H1 (cell line): Measurements from ENCODE around the gene RPL31. TPM values are rescaled to one million over a fixed set of nuclear protein-coding genes. Genes with fewer than 3 reads are reported as not detected.

Experiments
- CTCF ChIA-PET: fragments of 300-600 bp; sonication (Branson Sonifier 250); formaldehyde crosslinking; loops from one replicate; lab custom pipeline; 2021; ENCODE audit not compliant: partially characterized antibody; lab: Charles Lee
- POLR2A ChIA-PET: fragments of 300-600 bp; sonication (Branson Sonifier 250); formaldehyde crosslinking; loops from one replicate; lab custom pipeline; 2021; ENCODE audit warnings: inconsistent platforms; ENCODE audit not compliant: partially characterized antibody; lab: Charles Lee
- DNase-seq, 2 experiments: peaks; one replicate each; pipeline versions ENCODE4 v3.0.0 to v3.0.0-alpha.2; 2010 to 2022; ENCODE audit warnings: low spot score in 2 of 2, low read depth in 1 of 2, mixed read lengths in 1 of 2
- FAIRE-seq: peaks from 2 replicates; lab custom pipeline; 2011; peaks lifted over from hg19 to GRCh38; lab: Jason Lieb, UNC
- H2AFZ ChIP-seq: 2 replicates; pipeline ENCODE4 v1.8.1; 2012; ENCODE audit warnings: low read length, inconsistent platforms
- H2AK5ac ChIP-seq: 2 replicates; pipeline ENCODE4 v1.6.1; 2013; ENCODE audit warnings: low read depth, low read length
- H2BK120ac ChIP-seq: replicated peaks from 2 replicates; pipeline ENCODE3; 2013; ENCODE audit warnings: low read depth, low read length, inconsistent platforms
- H2BK12ac ChIP-seq: 2 replicates; pipeline ENCODE4 v1.6.1; 2013; ENCODE audit warnings: low read depth, low read length
- H2BK15ac ChIP-seq: 2 replicates; pipeline ENCODE4 v1.6.1; 2013; ENCODE audit warnings: low read length
- H2BK20ac ChIP-seq: 2 replicates; pipeline ENCODE4 v1.6.1; 2013; ENCODE audit warnings: low read length
- H2BK5ac ChIP-seq: 2 replicates; pipeline ENCODE4 v1.6.1; 2013; ENCODE audit warnings: low read depth, low read length
- H3K14ac ChIP-seq: 2 replicates; pipeline ENCODE4 v1.6.1; 2013; ENCODE audit warnings: inconsistent platforms; ENCODE audit not compliant: insufficient read length
- H3K18ac ChIP-seq: 2 replicates; pipeline ENCODE4 v1.6.1; 2013; ENCODE audit warnings: low read length; ENCODE audit errors: extremely low read depth
- H3K23ac ChIP-seq: 2 replicates; pipeline ENCODE4 v1.6.1; 2013; ENCODE audit warnings: inconsistent platforms; ENCODE audit not compliant: insufficient read length
- H3K23me2 ChIP-seq: 2 replicates; pipeline ENCODE4 v1.6.1; 2013; ENCODE audit warnings: low read depth, low read length
- H3K27ac ChIP-seq: 2 replicates; pipeline ENCODE4 v1.6.1; 2011; ENCODE audit warnings: low read depth, low read length, inconsistent platforms
- H3K27me3 ChIP-seq, 4 experiments: replicated peaks in 1 of 4; 1 replicate in 1 of 4; 2 replicates in 3 of 4; pipeline versions ENCODE4 v1.6.1 to v1.8.1; 2011 to 2013; ENCODE audit warnings: low read length in 3 of 4, mild to moderate bottlenecking in 3 of 4, inconsistent platforms in 2 of 4, mixed read lengths in 2 of 4, moderate library complexity in 1 of 4; ENCODE audit not compliant: control insufficient read depth in 3 of 4, insufficient read depth in 3 of 4; ENCODE audit errors: extremely low read depth in 1 of 4
- H3K36me3 ChIP-seq, 4 experiments: 2 replicates each; pipeline versions ENCODE4 v1.6.1 to v1.8.1; 2011 to 2013; ENCODE audit warnings: mild to moderate bottlenecking in 4 of 4, low read length in 3 of 4, moderate library complexity in 2 of 4, control low read depth in 1 of 4, inconsistent platforms in 1 of 4; ENCODE audit not compliant: insufficient read depth in 4 of 4, control insufficient read depth in 2 of 4
- H3K4ac ChIP-seq: replicated peaks from 2 replicates; pipeline ENCODE3; 2013; ENCODE audit warnings: low read length, low read depth, mixed read lengths, inconsistent platforms; ENCODE audit not compliant: insufficient read length
- H3K4me1 ChIP-seq, 4 experiments: replicated peaks in 1 of 4; 1 replicate in 1 of 4; 2 replicates in 3 of 4; pipeline versions ENCODE4 v1.6.1 to v1.8.1; 2011 to 2013; ENCODE audit warnings: low read length in 3 of 4, inconsistent platforms in 2 of 4, mixed read lengths in 1 of 4; ENCODE audit not compliant: insufficient read depth in 4 of 4, control insufficient read depth in 3 of 4
- H3K4me2 ChIP-seq, 2 experiments: 2 replicates each; pipeline versions ENCODE4 v1.6.1 to v1.8.1; 2011 to 2013; ENCODE audit warnings: low read depth in 2 of 2, low read length in 2 of 2, control low read depth in 1 of 2, inconsistent platforms in 1 of 2, mild to moderate bottlenecking in 1 of 2; ENCODE audit not compliant: insufficient read depth in 1 of 2
- H3K4me3 ChIP-seq, 4 experiments: fragments of 200-600, 300-600 bp in 1 of 4; sonication (generic), shearing (Covaris generic), sonication (Bioruptor Twin) in 1 of 4; 2 replicates each; pipeline versions ENCODE4 v1.5.1 to v1.8.1; 2011 to 2016; ENCODE audit warnings: low read length in 4 of 4, low read depth in 3 of 4, control low read depth in 2 of 4, inconsistent platforms in 2 of 4, mild to moderate bottlenecking in 2 of 4, mixed read lengths in 1 of 4, moderate library complexity in 1 of 4; ENCODE audit not compliant: insufficient read depth in 2 of 4; ENCODE audit errors: extremely low read depth in 1 of 4
- H3K56ac ChIP-seq: replicated peaks from 2 replicates; pipeline ENCODE3; 2013; ENCODE audit warnings: low read depth, mild to moderate bottlenecking, mixed read lengths, low read length, inconsistent platforms; ENCODE audit not compliant: insufficient read length
- H3K79me1 ChIP-seq: 2 replicates; pipeline ENCODE4 v1.6.1; 2013; ENCODE audit warnings: low read depth, low read length, control low read depth
- H3K79me2 ChIP-seq, 2 experiments: 2 replicates each; pipeline versions ENCODE4 v1.6.1 to v1.8.1; 2012 to 2013; ENCODE audit warnings: low read length in 2 of 2, mild to moderate bottlenecking in 2 of 2, inconsistent platforms in 1 of 2; ENCODE audit not compliant: insufficient read depth in 2 of 2, control insufficient read depth in 1 of 2
- H3K9ac ChIP-seq, 4 experiments: replicated peaks in 1 of 4; 1 replicate in 1 of 4; 2 replicates in 3 of 4; pipeline versions ENCODE4 v1.6.1 to v1.8.1; 2011 to 2013; ENCODE audit warnings: low read depth in 3 of 4, low read length in 3 of 4, control low read depth in 2 of 4, mild to moderate bottlenecking in 2 of 4, moderate library complexity in 2 of 4, inconsistent platforms in 1 of 4; ENCODE audit errors: extremely low read depth in 1 of 4
- H3K9me3 ChIP-seq, 2 experiments: 2 replicates each; pipeline versions ENCODE4 v1.6.1 to v1.8.1; 2012 to 2013; ENCODE audit warnings: mild to moderate bottlenecking in 2 of 2, moderate library complexity in 2 of 2, control low read depth in 1 of 2, inconsistent platforms in 1 of 2, low read depth in 1 of 2, low read length in 1 of 2, mixed read lengths in 1 of 2; ENCODE audit not compliant: insufficient read depth in 2 of 2
- H4K20me1 ChIP-seq, 2 experiments: replicated peaks in 1 of 2; 2 replicates each; pipeline versions ENCODE3 to v1.8.1; 2011 to 2013; ENCODE audit warnings: inconsistent platforms in 2 of 2, low read length in 2 of 2, mild to moderate bottlenecking in 1 of 2; ENCODE audit not compliant: insufficient read depth in 2 of 2, control insufficient read depth in 1 of 2
- H4K5ac ChIP-seq: 2 replicates; pipeline ENCODE4 v1.6.1; 2013; ENCODE audit warnings: low read length, low read depth, mixed read lengths, inconsistent platforms; ENCODE audit not compliant: insufficient read length
- H4K8ac ChIP-seq: 2 replicates; pipeline ENCODE4 v1.8.0; 2013; ENCODE audit warnings: mild to moderate bottlenecking, moderate library complexity, low read length, inconsistent platforms; ENCODE audit not compliant: insufficient read depth; ENCODE audit errors: extremely low read depth
- H4K91ac ChIP-seq: replicated peaks from 2 replicates; pipeline ENCODE3; 2013; ENCODE audit warnings: low read length, mixed read lengths, inconsistent platforms; ENCODE audit not compliant: insufficient read length
- CHD1 ChIP-seq: IDR thresholded peaks from 2 replicates; pipeline ENCODE4 v1.6.1; 2012; ENCODE audit warnings: low read depth, low read length, improper control_type of control experiment
- EP300 ChIP-seq, 2 experiments: IDR thresholded peaks; 1 replicate in 1 of 2; 2 replicates in 1 of 2; pipeline ENCODE4 v1.6.1; 2011 to 2012; ENCODE audit warnings: low read depth in 2 of 2, low read length in 2 of 2, mild to moderate bottlenecking in 2 of 2, borderline replicate concordance in 1 of 2, inconsistent platforms in 1 of 2, moderate library complexity in 1 of 2
- POLR2A ChIP-seq, 2 experiments: IDR thresholded peaks; 1 replicate in 1 of 2; 2 replicates in 1 of 2; pipeline ENCODE4 v1.6.1; 2011; ENCODE audit warnings: low read depth in 2 of 2, low read length in 2 of 2, mild to moderate bottlenecking in 2 of 2; ENCODE audit errors: control extremely low read depth in 1 of 2
- POU5F1 ChIP-seq: IDR thresholded peaks from 2 replicates; pipeline ENCODE4 v1.6.1; 2011; ENCODE audit warnings: low read depth, mild to moderate bottlenecking, low read length, moderate library complexity
- RBBP5 ChIP-seq: IDR thresholded peaks from 2 replicates; pipeline ENCODE4 v1.7.1; 2012; ENCODE audit warnings: low read depth, mild to moderate bottlenecking, inconsistent platforms, low read length, moderate library complexity, borderline replicate concordance
- SIRT6 ChIP-seq: IDR thresholded peaks from one replicate; pipeline ENCODE4 v1.7.1; 2012; ENCODE audit warnings: low read length, inconsistent platforms
- SIX5 ChIP-seq: IDR thresholded peaks from 2 replicates; pipeline ENCODE4 v1.6.1; 2011; ENCODE audit warnings: mild to moderate bottlenecking, low read depth, low read length
- TAF7 ChIP-seq: optimal IDR thresholded peaks from 2 replicates; pipeline ENCODE3; 2011; ENCODE audit warnings: low read depth, mild to moderate bottlenecking, inconsistent platforms, low read length, moderate library complexity, borderline replicate concordance
- TEAD4 ChIP-seq: IDR thresholded peaks from 2 replicates; pipeline ENCODE4 v1.6.1; 2012; ENCODE audit warnings: low read depth, low read length, inconsistent platforms, mixed read lengths
- WGBS, 2 experiments: shearing (Covaris generic) in 1 of 2; methylation state at CpG; one replicate each; pipeline versions ENCODE4 v1.1.6 to v1.1.7; 2013 to 2015; ENCODE audit warnings: low lambda C conversion rate in 2 of 2, mixed read lengths in 2 of 2, inconsistent platforms in 1 of 2, low coverage in 1 of 2, missing lambda C conversion rate in 1 of 2; ENCODE audit not compliant: insufficient replicate concordance in 2 of 2, insufficient coverage in 1 of 2, insufficient read length in 1 of 2; ENCODE audit errors: extremely low coverage in 1 of 2, missing lambda C conversion rate in 1 of 2; 5-methylcytosine and 5-hydroxymethylcytosine counted together
- polyA plus RNA-seq, 7 experiments: library from polyadenylated mRNA; depleted of rRNA in 3 of 7; stranded (reverse) in 5 of 7; unstranded in 2 of 7; fragments of >200 nt in 5 of 7; fragments of 200-250 nt in 2 of 7; gene quantifications; 1 replicate in 5 of 7; 2 replicates in 1 of 7; 4 replicates in 1 of 7; pipeline versions ENCODE4 v1.2.1 to v1.2.3, GENCODE V29; 2011 to 2013; ENCODE audit warnings: missing spikeins in 2 of 7, mixed read lengths in 2 of 7
- total RNA-seq: library from RNA; stranded (reverse); fragmentation: NEBNext Ultra II Directional; extraction: Animal tissue kit (Norgen Biotek cat#: 25700); gene quantifications from 2 replicates; pipeline ENCODE4 v1.2.1, GENCODE V29; 2021
- TF ChIP-seq, protein P1 (sequence below), 3 experiments: IDR thresholded peaks; 1 replicate in 2 of 3; 2 replicates in 1 of 3; pipeline versions ENCODE4 v1.5.1 to v1.6.1; 2011; ENCODE audit warnings: low read length in 3 of 3, mild to moderate bottlenecking in 3 of 3, inconsistent platforms in 2 of 3, low read depth in 1 of 3, moderate library complexity in 1 of 3; ENCODE audit not compliant: insufficient read depth in 1 of 3; ENCODE audit errors: control extremely low read depth in 1 of 3

Gene RPL31
- total and polyA plus RNA-seq, 2 of the 8 experiments (the other 6 are each of a cell fraction or from before 2014, with no cell fraction given), result 1,463 to 1,722 TPM

DNA sequence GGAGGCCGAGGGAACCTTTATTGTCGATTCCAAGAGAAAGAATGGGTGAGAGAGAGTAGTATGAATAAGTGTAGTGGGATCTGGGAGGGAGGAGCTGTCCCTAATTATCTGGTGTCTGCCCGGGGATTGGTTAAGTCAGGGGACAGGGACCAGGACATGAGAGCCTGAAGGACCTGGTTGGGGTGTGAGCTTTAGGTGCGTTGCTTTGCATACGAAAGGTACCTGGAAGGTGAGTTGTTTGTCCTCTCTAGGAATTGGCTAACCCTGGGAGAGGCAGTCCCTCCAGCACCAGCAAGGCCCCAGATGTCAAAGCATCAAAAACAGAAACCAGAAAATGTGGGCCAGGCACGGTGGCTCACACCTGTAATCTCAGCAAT lies 48.1 kb upstream of the RPL31 start:
- 91% methylated on average over 6 of the region's 6 CpGs; no CpG with 5 or more reads in 1 of the 2 experiments for WGBS, 2 experiments
- POLR2A ChIA-PET, result no interaction called here
- no peak for DNase-seq

More for the DNA sequence above, 48.1 kb upstream of the RPL31 start:
- Histone ChIP-seq H3K18ac (no peak overlapping the region), H4K20me1 (no peaks in the 10 kb centered on the region), H3K9me3 (no peaks in the 10 kb centered on the region), H2AFZ (no peak overlapping the region), H3K4me1 (peaks cover 0 to 7% (median 4%) of the 10 kb centered on the region in 4 experiments; a peak in 5 of 7 replicates), H2BK120ac (no peak overlapping the region), H3K4ac (no peak overlapping the region), H4K91ac (no peak overlapping the region), H3K4me2 (no peak overlapping the region), H2BK12ac (no peak overlapping the region), H3K79me1 (no peaks in the 10 kb centered on the region), H2BK20ac (no peak overlapping the region), H2BK5ac (no peak overlapping the region), H3K27me3 (no peaks in the 10 kb centered on the region), H3K56ac (no peak overlapping the region), H3K23me2 (no peaks in the 10 kb centered on the region), H3K36me3 (no peaks in the 10 kb centered on the region), H3K79me2 (no peaks in the 10 kb centered on the region), H3K27ac (no peak overlapping the region), H2BK15ac (no peak overlapping the region), H3K9ac (no peak overlapping the region), H3K4me3 (no peak overlapping the region), H4K5ac (no peak overlapping the region), H3K23ac (no peak overlapping the region), H3K14ac (no peak overlapping the region), H4K8ac (no peak overlapping the region), H2AK5ac (no peak overlapping the region)
- CTCF ChIA-PET, result interaction anchor here (0.5 kb wide), 1 partner anchor 1561 kb away, joined by 3 read pairs; no protein-coding TSS in a partner anchor
- no peak for FAIRE-seq
- no peak for TF ChIP-seq RBBP5
- TF ChIP-seq EP300 (IDR thresholded peaks at IDR 0.05; ENCODE audit: borderline replicate concordance in 1 of 2, low read depth in 2 of 2, low read length in 2 of 2), result no peak
- no peak for TF ChIP-seq POLR2A (IDR thresholded peaks at IDR 0.05; ENCODE audit: control extremely low read depth in 1 of 2, low read depth in 2 of 2, low read length in 2 of 2)
- TF ChIP-seq TAF7, result no peak
- no peak for TF ChIP-seq SIRT6
- TF ChIP-seq, protein P1, sequence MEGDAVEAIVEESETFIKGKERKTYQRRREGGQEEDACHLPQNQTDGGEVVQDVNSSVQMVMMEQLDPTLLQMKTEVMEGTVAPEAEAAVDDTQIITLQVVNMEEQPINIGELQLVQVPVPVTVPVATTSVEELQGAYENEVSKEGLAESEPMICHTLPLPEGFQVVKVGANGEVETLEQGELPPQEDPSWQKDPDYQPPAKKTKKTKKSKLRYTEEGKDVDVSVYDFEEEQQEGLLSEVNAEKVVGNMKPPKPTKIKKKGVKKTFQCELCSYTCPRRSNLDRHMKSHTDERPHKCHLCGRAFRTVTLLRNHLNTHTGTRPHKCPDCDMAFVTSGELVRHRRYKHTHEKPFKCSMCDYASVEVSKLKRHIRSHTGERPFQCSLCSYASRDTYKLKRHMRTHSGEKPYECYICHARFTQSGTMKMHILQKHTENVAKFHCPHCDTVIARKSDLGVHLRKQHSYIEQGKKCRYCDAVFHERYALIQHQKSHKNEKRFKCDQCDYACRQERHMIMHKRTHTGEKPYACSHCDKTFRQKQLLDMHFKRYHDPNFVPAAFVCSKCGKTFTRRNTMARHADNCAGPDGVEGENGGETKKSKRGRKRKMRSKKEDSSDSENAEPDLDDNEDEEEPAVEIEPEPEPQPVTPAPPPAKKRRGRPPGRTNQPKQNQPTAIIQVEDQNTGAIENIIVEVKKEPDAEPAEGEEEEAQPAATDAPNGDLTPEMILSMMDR (IDR thresholded peaks at IDR 0.05; ENCODE audit: control extremely low read depth in 1 of 3, insufficient read depth in 1 of 3, low read depth in 1 of 3, low read length in 3 of 3), result no peak
- TF ChIP-seq TEAD4, result no peak
- TF ChIP-seq CHD1, result no peak
- no peak for TF ChIP-seq POU5F1
- TF ChIP-seq SIX5, result no peak
